ENCODE measurements around the gene SLC25A29.
A peak's percentile ranks its signal among the peaks of the same experiment; 100 is the strongest.
"Not testable (repeated sequence)": the region's sequence is repeated elsewhere in the genome, so short reads cannot be mapped to it uniquely, and the experiment has no call there.

Gene SLC25A29

DNA sequence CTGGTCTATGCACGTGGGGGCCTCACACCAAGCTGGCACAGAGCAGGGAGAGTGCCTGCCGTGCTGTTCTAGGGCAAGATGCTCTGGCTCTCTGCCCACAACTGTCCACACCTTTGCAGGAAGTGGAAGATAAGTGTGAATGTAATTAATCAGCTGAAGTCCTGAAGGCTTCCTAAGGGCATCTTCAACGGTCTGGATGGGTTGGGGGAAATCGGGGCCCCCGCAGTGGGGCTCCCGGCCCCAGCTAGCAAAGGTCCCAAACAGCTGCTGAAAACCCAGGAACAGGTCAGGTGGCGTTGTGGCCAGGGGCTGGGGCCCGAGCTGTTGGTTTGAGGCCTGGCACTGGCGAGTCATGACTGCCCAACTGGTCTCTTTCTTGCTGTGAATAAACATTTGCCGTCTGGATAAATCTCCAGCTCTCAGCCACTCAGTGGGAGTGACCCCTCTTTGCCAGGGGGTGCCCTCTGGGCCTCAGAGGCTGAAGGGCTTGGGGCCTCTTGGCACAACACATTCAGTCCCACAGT lies 6.7 kb upstream of the SLC25A29 start:
- H3K27ac ChIP-seq (ENCODE audit: low read depth, low read length) = no peak overlapping the region

DNA sequence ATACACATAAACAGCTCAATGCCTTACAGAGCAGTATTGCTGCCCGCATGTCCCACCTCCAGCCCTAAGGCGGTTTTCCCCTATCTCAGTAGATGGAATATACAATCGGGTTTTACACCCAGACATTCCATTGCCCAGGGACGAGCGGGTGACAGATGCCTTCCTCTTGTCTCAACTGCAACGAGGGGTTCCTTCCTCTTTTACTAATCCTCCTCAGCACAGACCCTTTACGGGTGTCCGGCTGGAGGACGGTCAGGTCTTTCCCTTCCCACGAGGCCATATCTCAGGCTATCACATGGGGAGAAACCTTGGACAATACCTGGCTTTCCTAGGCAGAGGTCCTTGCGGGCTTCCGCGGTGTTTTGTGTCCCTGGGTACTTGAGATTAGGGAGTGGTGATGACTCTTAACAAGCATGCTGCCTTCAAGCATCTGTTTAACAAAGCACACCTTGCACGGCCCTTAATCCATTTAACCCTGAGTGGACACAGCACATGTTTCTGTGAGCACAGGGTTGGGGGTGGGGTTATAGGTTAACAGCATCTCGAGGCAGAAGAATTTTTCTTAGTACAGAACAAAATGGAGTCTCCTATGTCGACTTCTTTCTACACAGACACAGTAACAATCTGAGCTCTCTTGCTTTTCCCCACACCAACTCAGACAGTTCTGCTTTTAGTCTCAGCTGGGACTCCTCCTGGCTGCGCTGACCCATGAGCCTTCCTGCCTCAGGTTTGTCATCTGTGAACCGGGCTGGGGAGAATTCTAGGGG lies 6.0 kb upstream of the SLC25A29 start:
- H3K27me3 ChIP-seq (ENCODE audit: control insufficient read depth in 1 of 2, insufficient read depth in 2 of 2, low read length in 2 of 2); H3K9ac ChIP-seq (ENCODE audit: low read depth in 1 of 2, low read length in 2 of 2); H3K27ac ChIP-seq (ENCODE audit: low read depth, low read length); H3K36me3 ChIP-seq (ENCODE audit: control insufficient read depth in 1 of 2, insufficient read depth in 2 of 2, low read length in 2 of 2); H3K9me3 ChIP-seq (ENCODE audit: control insufficient read depth in 1 of 2, low read length in 2 of 2); H3K4me3 ChIP-seq (ENCODE audit: low read depth in 1 of 2, low read length in 2 of 2): not testable (repeated sequence)
- H3K4me1 ChIP-seq (ENCODE audit: control insufficient read depth in 1 of 2, insufficient read depth in 2 of 2, low read length in 2 of 2) = peaks cover 0 to 11% of the 10 kb centered on the region in 2 donors

More for the DNA sequence above, 6.7 kb upstream of the SLC25A29 start:
- Histone ChIP-seq H3K4me1 (ENCODE audit: control insufficient read depth in 1 of 2, insufficient read depth in 2 of 2, low read length in 2 of 2) (peaks cover 0 to 4% of the 10 kb centered on the region in 2 donors), H3K36me3 (ENCODE audit: control insufficient read depth in 1 of 2, insufficient read depth in 2 of 2, low read length in 2 of 2) (no peaks in the 10 kb centered on the region), H3K9me3 (ENCODE audit: control insufficient read depth in 1 of 2, low read length in 2 of 2) (no peaks in the 10 kb centered on the region), H3K4me3 (ENCODE audit: low read depth in 1 of 2, low read length in 2 of 2) (no peak overlapping the region), H3K27me3 (ENCODE audit: control insufficient read depth in 1 of 2, insufficient read depth in 2 of 2, low read length in 2 of 2) (peaks cover 0 to 3% of the 10 kb centered on the region in 2 donors), H3K9ac (ENCODE audit: low read depth in 1 of 2, low read length in 2 of 2) (no peak overlapping the region)

DNA sequence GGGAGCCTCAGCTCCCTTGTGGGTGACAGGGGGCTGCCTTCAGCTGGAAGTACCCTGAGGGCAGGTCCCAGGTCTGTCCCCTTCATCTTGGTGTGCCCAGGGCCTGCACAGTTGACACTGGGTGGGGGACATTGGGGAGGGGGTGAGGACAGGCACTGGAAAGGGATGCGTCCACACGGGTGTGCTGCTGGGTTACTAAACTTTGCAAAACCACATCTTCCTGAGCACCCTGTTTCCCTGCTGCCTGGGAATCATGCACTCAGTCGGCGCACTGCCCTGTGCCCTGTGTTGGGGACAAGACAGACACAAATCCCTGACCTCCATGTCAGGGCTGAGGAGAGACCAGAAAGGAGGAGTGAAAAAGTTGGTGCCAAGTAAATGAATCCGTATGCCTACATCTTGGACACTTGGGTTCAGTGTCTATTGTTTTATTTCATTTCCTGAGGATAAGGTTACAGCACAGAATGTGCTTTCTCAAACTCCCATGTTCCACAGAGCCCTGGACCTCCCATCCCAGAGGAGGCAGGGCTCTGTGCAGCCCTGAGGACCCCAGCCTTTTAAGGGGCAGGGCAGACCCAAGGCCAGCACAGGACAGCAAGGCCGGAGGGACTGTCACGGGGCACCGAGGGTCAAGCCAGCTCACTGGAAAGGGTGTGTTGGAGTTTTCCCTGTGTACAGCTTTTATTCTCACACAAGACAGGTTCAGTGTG lies 2.9 kb upstream of the SLC25A29 start:
- Histone ChIP-seq H3K4me3 (ENCODE audit: low read depth in 1 of 2, low read length in 2 of 2) (no peak overlapping the region), H3K27ac (ENCODE audit: low read depth, low read length) (no peak overlapping the region), H3K27me3 (ENCODE audit: control insufficient read depth in 1 of 2, insufficient read depth in 2 of 2, low read length in 2 of 2) (peaks cover 0 to 3% of the 10 kb centered on the region in 2 donors), H3K36me3 (ENCODE audit: control insufficient read depth in 1 of 2, insufficient read depth in 2 of 2, low read length in 2 of 2) (no peaks in the 10 kb centered on the region), H3K4me1 (ENCODE audit: control insufficient read depth in 1 of 2, insufficient read depth in 2 of 2, low read length in 2 of 2) (peaks cover 11 to 22% of the 10 kb centered on the region in 2 donors), H3K9me3 (ENCODE audit: control insufficient read depth in 1 of 2, low read length in 2 of 2) (no peaks in the 10 kb centered on the region), H3K9ac (ENCODE audit: low read depth in 1 of 2, low read length in 2 of 2) (no peak overlapping the region)

DNA sequence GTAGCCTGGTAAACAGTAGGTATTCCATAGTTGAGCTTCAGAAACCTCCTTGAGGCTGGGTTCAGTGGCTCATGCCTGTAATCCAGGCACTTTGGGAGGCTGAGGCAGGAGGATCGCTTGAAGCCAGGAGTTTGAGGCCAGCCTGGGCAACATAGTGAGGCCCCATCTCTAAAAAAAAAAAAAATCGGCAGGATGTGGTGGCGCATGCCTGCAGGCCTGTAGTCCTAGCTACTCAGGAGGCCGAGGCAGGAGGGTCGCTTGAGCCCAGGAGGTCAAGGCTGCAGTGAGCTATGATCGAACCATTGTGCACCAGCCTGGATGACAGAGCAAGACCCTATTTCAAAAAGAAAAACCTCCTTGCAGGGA lies 2.2 kb upstream of the SLC25A29 start:
- H3K27me3 ChIP-seq (ENCODE audit: control insufficient read depth in 1 of 2, insufficient read depth in 2 of 2, low read length in 2 of 2); H3K9me3 ChIP-seq (ENCODE audit: control insufficient read depth in 1 of 2, low read length in 2 of 2); H3K27ac ChIP-seq (ENCODE audit: low read depth, low read length); H3K36me3 ChIP-seq (ENCODE audit: control insufficient read depth in 1 of 2, insufficient read depth in 2 of 2, low read length in 2 of 2); H3K4me3 ChIP-seq (ENCODE audit: low read depth in 1 of 2, low read length in 2 of 2): not testable (repeated sequence)
- Histone ChIP-seq H3K9ac (ENCODE audit: low read depth in 1 of 2, low read length in 2 of 2) (peak overlapping the region; percentile 73 to 79), H3K4me1 (ENCODE audit: control insufficient read depth in 1 of 2, insufficient read depth in 2 of 2, low read length in 2 of 2) (peaks cover 11 to 22% of the 10 kb centered on the region in 2 donors)

DNA sequence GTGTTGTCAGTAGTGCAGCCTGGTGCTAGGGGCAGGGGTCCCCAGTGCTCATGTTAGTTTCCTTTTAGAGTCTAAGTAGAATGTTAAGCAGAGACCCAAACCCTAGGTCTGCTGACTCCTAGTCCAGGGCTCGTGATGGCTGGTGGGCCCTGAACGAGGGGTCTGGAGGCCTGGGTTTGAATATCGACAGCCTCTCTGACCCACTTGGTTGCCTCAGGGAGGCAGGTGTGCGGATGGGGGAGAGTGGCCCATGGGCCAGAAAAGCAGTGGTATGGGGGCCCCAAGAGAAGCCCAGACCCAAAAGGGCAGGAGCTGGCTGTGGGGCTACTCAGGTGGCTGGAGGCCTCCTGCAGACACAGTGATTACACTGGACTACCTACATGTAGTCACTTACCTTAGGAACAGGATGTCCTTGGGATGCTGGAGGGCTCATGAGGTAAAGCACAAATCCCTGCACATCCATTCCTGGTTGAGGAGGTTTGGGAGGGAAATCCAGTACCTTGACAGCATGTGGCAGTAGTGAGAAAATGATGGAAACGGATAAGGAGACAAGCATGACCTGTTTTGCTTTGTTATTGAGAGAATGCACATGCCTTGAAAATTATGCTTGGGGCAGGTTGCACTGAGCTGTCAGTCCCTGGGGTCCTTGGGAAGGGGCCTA lies 1.7 kb upstream of the SLC25A29 start:
- H3K9me3 ChIP-seq (ENCODE audit: control insufficient read depth in 1 of 2, low read length in 2 of 2) = no peaks in the 10 kb centered on the region
- H3K27ac ChIP-seq (ENCODE audit: low read depth, low read length) = no peak overlapping the region
- peaks cover 0 to 3% of the 10 kb centered on the region in 2 donors for H3K27me3 ChIP-seq (ENCODE audit: control insufficient read depth in 1 of 2, insufficient read depth in 2 of 2, low read length in 2 of 2)
- no peaks in the 10 kb centered on the region for H3K36me3 ChIP-seq (ENCODE audit: control insufficient read depth in 1 of 2, insufficient read depth in 2 of 2, low read length in 2 of 2)
- H3K4me3 ChIP-seq (ENCODE audit: low read depth in 1 of 2, low read length in 2 of 2) = peak overlapping the region; percentile 73 to 79
- peaks cover 11 to 22% of the 10 kb centered on the region in 2 donors for H3K4me1 ChIP-seq (ENCODE audit: control insufficient read depth in 1 of 2, insufficient read depth in 2 of 2, low read length in 2 of 2)
- H3K9ac ChIP-seq (ENCODE audit: low read depth in 1 of 2, low read length in 2 of 2) = peak overlapping the region; percentile 73 to 79

DNA sequence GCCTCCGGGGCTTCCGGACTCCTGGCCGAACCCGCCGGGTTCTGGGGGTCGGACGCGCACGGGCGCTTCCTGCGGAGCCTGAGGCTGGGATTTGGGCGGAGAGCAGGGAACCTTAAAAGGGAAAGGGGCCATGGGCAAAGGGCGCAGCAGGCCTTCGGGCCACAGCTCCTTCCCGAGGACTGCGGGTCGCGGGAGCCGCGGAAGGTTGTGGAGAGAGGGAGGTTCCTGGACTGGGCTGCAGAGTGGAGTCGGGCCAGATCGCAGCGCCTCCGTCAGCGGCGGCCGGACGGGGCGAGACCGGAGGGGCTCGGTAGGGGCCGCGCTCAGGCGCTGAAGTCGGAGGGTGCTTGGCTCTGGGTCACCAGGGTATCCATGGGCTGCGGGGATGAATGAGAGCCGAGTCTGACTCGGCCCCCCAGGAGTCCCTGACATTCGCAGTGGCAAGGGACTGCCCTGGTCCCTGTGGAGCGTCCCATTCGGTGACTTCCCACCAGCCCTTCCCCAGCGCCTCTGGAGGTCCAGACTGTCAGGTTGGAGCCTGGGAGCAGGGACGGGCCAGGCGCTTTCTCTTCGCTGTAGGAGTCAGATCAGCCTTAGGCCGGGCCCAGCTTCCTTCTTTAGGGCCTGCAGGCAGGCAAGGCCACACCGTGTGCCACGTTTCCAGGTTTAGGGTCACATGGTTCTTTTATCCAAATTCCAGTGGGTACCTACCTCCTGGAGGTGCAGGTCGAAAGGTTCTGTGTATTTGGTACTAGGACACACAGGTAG lies 938 bp upstream of the SLC25A29 start:
- H3K9me3 ChIP-seq (ENCODE audit: control insufficient read depth in 1 of 2, low read length in 2 of 2) = no peaks in the 10 kb centered on the region
- no peaks in the 10 kb centered on the region for H3K36me3 ChIP-seq (ENCODE audit: control insufficient read depth in 1 of 2, insufficient read depth in 2 of 2, low read length in 2 of 2)
- no peaks in the 10 kb centered on the region for H3K27me3 ChIP-seq (ENCODE audit: control insufficient read depth in 1 of 2, insufficient read depth in 2 of 2, low read length in 2 of 2)
- peaks cover 11 to 22% of the 10 kb centered on the region in 2 donors for H3K4me1 ChIP-seq (ENCODE audit: control insufficient read depth in 1 of 2, insufficient read depth in 2 of 2, low read length in 2 of 2)
- no peak overlapping the region for H3K27ac ChIP-seq (ENCODE audit: low read depth, low read length)
- peak overlapping the region; percentile 73 to 79 for H3K4me3 ChIP-seq (ENCODE audit: low read depth in 1 of 2, low read length in 2 of 2)
- peak overlapping the region; percentile 73 to 79 for H3K9ac ChIP-seq (ENCODE audit: low read depth in 1 of 2, low read length in 2 of 2)

DNA sequence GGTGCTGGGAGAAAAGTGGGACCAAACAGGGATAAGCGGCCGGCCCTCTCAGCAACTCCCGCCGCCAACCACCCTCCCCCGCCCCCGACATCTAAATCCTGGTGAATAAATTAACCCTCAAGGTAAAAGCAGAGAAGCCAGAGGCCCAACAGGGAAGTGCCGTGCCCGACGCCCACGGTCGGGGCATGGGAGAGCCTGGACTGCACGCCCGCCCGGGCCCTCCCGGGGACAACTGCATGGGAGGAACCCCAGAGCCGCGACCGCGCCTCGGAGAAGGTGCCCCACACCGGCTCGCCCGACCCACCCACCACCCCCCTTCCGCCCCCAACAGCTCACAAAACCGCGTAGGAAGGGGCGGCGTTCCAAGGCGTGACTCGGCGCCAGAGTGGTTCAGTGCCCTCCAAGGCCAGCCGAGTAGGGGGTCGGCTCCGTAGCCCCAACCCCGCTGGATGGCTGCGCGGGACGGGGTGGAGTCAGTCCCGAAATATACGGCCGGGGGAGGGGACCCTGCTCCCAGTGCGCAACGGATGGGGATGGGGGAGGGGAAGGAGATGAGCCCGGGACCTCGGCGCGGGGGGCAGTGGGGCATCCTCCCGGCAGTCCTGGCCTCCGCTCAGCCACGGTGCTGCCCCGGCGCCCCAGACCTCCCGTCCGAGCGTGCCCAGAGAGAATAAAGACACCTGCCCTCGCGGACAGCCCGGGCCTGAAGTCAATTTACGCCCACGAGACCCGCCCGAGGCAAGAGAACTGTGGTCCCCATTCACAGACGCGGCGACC lies 732 bp downstream of the SLC25A29 start:
- H3K36me3 ChIP-seq (ENCODE audit: control insufficient read depth in 1 of 2, insufficient read depth in 2 of 2, low read length in 2 of 2) = no peaks in the 10 kb centered on the region
- peak overlapping the region; percentile 56 for H3K27ac ChIP-seq (ENCODE audit: low read depth, low read length)
- H3K27me3 ChIP-seq (ENCODE audit: control insufficient read depth in 1 of 2, insufficient read depth in 2 of 2, low read length in 2 of 2) = no peaks in the 10 kb centered on the region
- peak overlapping the region; percentile 70 to 73 for H3K4me3 ChIP-seq (ENCODE audit: low read depth in 1 of 2, low read length in 2 of 2)
- peak overlapping the region; percentile 33 to 59 for H3K9ac ChIP-seq (ENCODE audit: low read depth in 1 of 2, low read length in 2 of 2)
- H3K4me1 ChIP-seq (ENCODE audit: control insufficient read depth in 1 of 2, insufficient read depth in 2 of 2, low read length in 2 of 2) = peaks cover 11 to 22% of the 10 kb centered on the region in 2 donors
- no peaks in the 10 kb centered on the region for H3K9me3 ChIP-seq (ENCODE audit: control insufficient read depth in 1 of 2, low read length in 2 of 2)

DNA sequence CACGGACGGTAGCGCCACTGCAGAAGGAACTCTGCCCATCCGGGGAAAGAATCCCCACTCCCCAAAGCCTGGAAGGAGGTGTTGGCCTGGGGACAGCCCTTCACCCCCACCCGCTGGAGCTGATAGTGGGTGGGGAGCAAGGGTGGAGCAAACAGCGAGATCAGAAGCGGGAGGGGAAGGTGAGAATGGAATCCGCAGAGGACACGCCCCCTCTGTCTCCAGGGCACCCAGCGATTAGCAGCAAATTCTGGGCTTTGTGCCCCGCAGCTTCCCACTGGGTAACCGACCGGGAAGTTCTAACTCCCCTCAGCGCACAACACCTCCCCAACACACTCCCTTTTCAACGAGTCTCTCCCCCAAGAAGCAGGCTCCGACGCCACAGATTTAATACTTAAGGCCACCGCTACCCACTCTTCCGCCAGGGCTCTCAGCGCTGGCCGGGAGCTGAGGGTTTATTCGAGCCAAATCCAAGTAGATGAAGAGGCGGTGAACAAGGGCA lies 1.4 kb downstream of the SLC25A29 start:
- Histone ChIP-seq H3K9ac (ENCODE audit: low read depth in 1 of 2, low read length in 2 of 2) (peak overlapping the region in 1 of 2 donors; percentile 33), H3K27ac (ENCODE audit: low read depth, low read length) (peak overlapping the region; percentile 56), H3K9me3 (ENCODE audit: control insufficient read depth in 1 of 2, low read length in 2 of 2) (no peaks in the 10 kb centered on the region), H3K4me3 (ENCODE audit: low read depth in 1 of 2, low read length in 2 of 2) (peak overlapping the region; percentile 70 to 73), H3K4me1 (ENCODE audit: control insufficient read depth in 1 of 2, insufficient read depth in 2 of 2, low read length in 2 of 2) (peaks cover 11 to 22% of the 10 kb centered on the region in 2 donors), H3K27me3 (ENCODE audit: control insufficient read depth in 1 of 2, insufficient read depth in 2 of 2, low read length in 2 of 2) (no peaks in the 10 kb centered on the region), H3K36me3 (ENCODE audit: control insufficient read depth in 1 of 2, insufficient read depth in 2 of 2, low read length in 2 of 2) (no peaks in the 10 kb centered on the region)

DNA sequence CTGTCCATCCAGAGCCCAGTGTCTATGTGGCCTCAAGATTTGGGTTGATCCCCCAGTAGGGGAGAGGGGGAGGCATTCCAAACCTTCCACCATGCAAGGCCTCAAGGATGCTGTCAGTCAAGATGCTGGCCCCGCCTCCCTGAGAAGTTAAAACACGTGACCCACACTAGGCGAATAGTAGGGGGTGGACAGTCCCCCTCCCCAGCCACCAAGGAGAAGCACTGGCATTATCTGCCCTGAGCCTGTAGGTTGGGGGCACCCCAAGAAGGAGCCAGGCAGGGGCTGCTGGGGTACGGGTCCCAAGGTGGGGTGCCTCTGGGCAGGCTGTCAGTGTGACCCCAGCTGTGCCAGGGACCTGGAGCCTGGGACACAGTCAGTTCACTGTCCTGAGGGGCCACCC lies 2.3 kb downstream of the SLC25A29 start:
- Histone ChIP-seq H3K9ac (ENCODE audit: low read depth in 1 of 2, low read length in 2 of 2) (no peak overlapping the region), H3K4me3 (ENCODE audit: low read depth in 1 of 2, low read length in 2 of 2) (no peak overlapping the region), H3K36me3 (ENCODE audit: control insufficient read depth in 1 of 2, insufficient read depth in 2 of 2, low read length in 2 of 2) (no peaks in the 10 kb centered on the region), H3K27me3 (ENCODE audit: control insufficient read depth in 1 of 2, insufficient read depth in 2 of 2, low read length in 2 of 2) (no peaks in the 10 kb centered on the region), H3K9me3 (ENCODE audit: control insufficient read depth in 1 of 2, low read length in 2 of 2) (no peaks in the 10 kb centered on the region), H3K4me1 (ENCODE audit: control insufficient read depth in 1 of 2, insufficient read depth in 2 of 2, low read length in 2 of 2) (peaks cover 11 to 22% of the 10 kb centered on the region in 2 donors), H3K27ac (ENCODE audit: low read depth, low read length) (no peak overlapping the region)
